ENCODE data around the gene FLRT2.

DNA sequence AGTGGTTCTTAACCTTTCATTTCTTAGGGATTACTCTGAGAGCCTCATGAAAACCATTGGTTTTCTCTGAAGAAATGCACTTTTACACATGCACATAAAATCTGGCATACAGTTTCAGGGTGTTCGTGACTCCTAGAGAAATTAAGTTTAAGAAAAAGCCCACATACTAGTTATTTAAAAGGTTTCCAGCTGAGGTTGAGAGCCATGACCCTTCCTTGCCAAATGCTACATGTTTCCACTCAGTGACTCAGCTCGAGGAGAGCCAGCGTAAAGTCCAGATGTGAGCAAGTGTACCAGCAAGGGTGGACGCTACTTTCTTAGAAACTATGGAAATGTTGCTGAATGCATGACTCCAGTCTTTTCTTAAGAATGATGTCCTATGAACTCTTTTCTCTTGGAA, 42.7 kb upstream of the FLRT2 start:
- TF ChIP-seq, protein P1, sequence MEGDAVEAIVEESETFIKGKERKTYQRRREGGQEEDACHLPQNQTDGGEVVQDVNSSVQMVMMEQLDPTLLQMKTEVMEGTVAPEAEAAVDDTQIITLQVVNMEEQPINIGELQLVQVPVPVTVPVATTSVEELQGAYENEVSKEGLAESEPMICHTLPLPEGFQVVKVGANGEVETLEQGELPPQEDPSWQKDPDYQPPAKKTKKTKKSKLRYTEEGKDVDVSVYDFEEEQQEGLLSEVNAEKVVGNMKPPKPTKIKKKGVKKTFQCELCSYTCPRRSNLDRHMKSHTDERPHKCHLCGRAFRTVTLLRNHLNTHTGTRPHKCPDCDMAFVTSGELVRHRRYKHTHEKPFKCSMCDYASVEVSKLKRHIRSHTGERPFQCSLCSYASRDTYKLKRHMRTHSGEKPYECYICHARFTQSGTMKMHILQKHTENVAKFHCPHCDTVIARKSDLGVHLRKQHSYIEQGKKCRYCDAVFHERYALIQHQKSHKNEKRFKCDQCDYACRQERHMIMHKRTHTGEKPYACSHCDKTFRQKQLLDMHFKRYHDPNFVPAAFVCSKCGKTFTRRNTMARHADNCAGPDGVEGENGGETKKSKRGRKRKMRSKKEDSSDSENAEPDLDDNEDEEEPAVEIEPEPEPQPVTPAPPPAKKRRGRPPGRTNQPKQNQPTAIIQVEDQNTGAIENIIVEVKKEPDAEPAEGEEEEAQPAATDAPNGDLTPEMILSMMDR (IDR thresholded peaks at IDR 0.05; ENCODE audit: low read depth, low read length, poor library complexity, severe bottlenecking) = no peak
- no peak for TF ChIP-seq EZH2phosphoT487 (IDR thresholded peaks at IDR 0.05; ENCODE audit: borderline replicate concordance, low read length)

Measured in DOHH2 (cell line).